T1000 (cell line): ENCODE measurements around the gene PYROXD2.

Experiments used
- DNase-seq: peaks from one replicate; lab custom pipeline; 2025; ENCODE audit warnings: mixed read lengths; lab: John Stamatoyannopoulos, UW

PYROXD2 gene

GRCh38 chr10:98390406-98390805, 24.6 kb downstream of the PYROXD2 start:
- no peak for DNase-seq

DNA sequence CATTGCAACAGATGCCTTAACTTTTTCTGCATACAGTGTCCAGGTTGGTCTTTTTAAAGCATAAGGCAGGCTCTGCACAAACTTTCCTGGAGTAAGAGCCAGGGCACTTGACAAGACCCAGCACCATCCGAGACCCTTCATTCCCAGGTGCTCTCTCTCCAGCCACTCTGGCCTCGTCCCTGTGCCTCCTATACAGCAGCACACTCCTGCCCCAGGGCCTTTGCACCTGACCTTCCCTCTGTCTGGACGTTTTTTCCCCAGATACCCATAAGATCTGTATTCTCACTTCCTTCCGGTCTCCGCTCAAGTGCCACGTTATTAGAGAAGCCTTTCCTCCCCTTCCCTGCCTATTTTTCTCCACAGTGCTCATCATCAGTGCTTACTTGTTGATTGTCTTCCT, 25.6 kb downstream of the PYROXD2 start:
- no peak for DNase-seq

- no peak for DNase-seq
Observed at GRCh38 chr10:98388101-98388655, 26.8 kb downstream of the PYROXD2 start.

DNA sequence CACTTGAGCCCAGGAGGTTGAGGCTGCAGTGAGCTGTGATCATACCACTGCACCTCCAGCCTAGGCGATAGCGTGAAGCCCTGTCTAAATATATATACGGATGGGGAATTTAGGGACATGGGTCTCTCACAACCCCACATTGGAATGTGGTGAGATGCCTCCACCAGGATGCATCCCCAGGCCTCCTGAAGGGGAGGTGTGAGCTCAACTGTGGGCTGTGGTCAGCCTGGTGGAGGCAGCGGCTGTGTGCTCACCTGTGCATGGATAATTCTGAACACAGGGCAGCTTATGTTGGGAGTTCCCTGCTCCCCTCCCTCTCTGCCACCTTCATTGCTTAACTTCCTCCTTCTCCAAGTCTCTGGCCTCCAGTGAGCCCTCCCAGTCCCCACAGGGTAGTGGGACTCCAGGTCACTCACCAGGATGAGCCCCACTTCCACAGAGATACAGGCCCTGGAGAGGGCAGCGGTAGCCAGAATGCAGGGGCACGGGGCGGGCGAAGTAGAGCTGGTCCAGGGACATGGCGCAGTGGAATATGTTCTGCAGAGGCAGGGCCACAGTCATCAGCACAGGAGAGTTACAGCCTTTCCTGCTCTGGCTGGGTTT, 30.4 kb downstream of the PYROXD2 start:
- DNase-seq = no peak

DNA sequence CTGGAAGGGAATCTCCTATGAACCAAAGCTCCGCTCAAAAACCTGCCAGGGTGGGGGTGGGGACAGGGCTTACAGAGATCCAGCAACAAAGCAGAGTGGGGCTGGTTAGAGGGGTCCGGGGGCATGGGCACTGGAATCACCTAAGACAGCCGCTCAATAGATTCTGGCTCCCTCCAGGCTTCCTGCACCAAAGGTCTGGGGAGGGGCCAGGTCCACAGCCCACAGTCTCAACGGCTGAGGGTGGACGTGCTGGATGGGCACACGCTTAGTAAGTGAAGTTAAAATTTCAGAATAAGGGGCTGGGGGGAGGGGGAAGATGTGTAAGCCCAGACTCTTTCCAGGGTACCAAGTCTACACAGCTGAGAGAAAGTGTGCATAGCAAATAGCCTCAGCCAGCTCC, 31.1 kb downstream of the PYROXD2 start:
- DNase-seq = no peak

GRCh38 chr10:98383134-98383667, 31.8 kb downstream of the PYROXD2 start:
- peak; percentile 16 for DNase-seq

DNA sequence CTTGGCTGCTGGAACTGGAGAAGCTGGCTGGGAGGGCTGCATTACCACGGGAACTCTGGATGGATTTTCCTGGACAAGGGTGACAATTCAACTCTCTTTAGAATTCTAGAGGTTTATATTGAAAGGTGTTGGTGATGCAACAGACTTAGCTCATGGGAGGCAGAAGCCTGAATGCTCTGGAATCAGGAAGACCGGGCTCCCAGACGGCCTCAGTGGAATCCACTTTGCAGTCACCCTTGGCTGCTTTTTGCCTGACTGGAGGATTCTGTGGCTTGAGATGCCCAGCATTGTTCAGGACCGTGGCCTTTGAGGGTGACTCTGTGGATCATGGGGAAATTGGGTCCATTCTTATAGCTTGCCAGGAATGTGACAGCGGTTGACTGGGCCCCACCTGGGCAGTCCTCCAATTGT, 32.3 kb downstream of the PYROXD2 start:
- no peak for DNase-seq

DNA sequence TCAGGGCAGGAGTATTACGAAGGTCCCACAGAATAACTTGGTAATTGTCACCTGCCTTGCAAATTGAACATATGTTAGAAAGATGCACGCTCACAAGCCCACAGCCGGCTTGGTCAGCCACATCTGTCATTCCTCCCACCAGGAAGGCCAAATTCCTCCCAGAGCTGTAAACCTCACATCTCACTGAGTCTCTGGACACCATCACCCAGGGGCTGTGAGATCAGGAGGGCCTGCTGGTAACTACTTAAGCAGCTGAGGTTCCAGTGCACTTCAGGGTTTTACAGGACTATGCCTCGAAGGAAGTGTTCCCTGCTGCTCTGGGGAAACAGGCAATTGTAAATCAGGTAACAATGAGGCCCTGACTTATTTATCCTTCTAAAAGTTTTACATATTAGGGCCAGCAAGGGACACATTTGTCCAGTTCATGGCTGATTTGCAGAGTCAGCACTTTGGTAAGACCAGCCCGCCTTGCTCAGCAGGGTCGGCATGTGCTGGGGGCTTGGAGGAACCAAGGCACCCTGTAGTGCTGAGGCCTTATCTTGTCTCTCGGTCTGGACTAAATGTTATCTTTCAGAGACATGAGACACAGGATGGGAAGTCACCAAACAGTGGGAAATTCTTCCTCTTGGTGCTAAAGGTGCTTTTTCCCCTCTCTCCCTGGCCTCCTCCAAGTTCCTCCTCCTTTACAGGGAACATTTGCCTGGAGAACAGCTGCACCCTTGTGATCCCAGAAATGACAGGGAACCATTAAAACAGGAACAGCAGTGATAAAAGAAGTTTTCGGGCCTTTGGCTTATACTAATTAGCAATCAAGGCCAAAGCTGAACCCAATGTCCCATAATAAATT, 34.3 kb downstream of the PYROXD2 start:
- DNase-seq = no peak

- no peak for DNase-seq
Observed at GRCh38 chr10:98378722-98379121, 36.3 kb downstream of the PYROXD2 start.

GRCh38 chr10:98377536-98377935, 37.4 kb downstream of the PYROXD2 start:
- no peak for DNase-seq

DNA sequence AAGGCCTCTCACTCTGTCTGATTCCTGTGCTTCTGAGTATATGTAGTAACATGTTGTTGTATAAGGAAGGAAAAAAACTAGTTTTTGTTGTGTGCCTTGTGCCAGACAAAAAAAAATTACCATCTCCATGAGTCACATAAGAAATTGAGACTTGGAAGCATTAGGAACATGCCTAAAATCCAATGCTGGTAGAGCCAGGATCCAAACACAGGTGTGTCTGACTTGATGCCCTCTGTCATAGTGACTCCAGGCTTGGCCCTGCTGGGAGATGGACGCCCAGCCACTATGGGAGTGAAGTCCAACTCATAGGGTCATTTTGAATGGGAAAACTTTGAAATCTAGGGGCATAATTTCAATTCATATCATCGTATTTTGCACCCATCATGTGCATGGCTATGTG, 38.0 kb downstream of the PYROXD2 start:
- DNase-seq = no peak

- no peak for DNase-seq
Observed at GRCh38 chr10:98376485-98376884, 38.5 kb downstream of the PYROXD2 start.

DNA sequence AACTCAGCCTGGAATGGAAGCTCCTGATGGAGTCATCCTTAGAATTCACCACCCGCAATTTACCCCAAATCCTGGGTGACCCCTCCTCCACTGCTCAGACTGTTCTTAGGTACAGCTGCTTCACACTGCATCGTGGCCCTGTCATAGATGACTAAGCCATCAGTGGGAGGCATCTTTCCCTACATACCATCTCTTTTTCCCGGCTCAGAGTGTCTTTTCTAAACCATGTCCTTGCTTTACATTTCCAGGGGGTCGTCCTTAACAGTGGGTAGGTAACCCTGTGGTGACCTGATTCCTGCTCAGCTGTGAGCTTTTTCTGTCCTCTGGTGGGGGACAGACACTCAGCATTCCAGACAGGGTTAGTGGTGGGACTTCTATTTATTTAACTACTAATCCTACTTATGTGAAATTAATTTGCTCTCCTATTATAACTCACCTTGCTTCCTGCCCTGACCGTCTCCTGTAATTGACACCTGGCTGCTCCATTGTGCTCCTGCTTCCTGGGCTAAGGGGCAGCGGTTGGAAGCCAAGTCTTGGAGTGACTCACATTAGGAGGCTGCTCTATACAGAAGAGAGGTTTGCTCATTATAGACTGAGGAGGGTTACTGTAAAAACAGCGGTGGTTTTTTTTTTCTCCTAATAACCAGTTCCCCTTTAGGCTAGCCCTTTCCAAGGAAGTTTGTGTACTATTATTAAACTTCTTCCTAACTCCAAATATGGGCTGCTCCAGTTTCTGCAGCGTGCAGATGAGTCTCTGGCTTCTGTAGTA, 40.6 kb downstream of the PYROXD2 start:
- no peak for DNase-seq

GRCh38 chr10:98373260-98374040, 41.5 kb downstream of the PYROXD2 start:
- DNase-seq = no peak

DNA sequence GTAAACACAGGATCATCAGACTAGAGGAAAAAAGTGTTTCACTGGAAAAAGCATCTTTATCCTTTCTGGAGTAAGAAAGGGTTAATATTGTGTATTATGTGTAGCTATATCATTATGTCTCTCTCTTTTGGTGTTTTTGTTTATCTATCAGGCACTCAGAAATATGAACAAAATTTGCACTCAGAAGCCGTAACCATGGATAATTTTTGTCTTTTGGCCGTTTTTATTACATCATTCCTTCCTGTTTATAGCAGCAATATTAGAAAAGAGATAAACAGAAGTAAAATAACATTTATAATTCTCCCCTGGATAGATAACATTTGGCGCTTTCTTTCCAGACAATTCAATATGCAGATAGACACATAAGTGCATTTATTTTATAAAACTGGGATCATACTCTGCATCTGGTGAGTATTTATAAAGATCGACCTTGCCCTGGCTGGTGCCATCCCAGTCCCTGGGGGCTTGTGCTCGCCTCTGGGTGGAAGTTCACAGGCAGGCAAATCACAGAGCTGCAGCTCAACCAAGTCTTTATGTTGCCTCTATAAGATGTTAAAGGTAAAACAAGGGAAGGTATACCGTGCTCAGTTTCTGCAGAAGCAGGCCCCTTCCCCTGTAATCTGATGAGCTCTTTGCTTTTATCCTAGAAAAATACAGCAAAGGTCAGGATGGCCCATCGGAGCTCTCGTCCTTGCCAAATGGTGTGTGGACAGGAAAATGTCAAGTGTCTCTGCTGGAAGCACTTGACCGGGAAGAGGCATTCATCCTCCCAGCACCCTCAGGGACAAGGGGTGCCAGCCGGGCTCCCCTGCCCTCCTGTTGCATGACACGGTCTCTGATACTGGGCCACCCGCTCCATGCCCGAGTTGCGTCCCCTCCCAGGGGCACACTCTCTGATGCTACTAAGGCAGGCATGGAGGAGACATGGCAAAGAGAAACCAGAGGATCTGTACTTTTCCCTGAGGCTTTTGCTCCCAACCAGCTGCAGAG, 43.9 kb downstream of the PYROXD2 start:
- DNase-seq = no peak

DNA sequence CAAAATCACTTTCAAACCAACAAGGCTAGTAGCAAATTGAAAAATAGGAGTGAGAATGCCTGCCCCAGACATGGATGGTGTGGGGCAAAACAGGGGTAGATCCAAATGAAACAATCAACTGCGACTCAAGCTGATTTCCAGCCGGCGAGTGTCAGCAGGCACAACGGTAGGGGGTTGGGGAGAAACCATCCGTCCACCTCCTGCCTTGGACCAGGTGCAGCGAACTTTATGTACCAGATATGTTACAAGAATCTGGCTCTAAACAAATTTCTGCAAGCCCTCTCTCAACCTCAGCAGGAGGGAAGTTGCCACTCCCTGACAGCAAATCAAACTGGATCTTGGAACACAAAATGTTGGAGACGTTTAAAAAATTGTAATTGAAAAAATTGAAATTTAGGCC, 45.2 kb downstream of the PYROXD2 start:
- DNase-seq = no peak

DNA sequence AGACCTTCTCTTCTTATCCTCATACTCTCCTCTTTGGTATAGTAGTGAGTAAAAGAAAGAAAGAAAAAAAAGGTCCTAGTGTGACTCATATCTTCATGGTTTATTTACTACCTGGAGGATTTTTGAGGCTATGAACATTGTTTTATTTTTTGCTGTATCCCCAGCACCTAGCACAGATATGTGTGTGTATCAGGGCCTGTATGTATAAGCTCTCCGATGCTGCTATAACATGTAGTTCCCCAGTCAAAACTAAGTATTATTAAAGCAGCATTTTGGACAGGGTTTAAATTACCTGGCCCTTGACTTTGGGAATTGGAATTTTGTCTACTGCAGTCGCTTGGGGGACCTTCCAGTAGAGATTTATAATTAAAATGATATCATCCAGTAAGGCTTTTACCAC, 46.3 kb downstream of the PYROXD2 start:
- DNase-seq = no peak

GRCh38 chr10:98367604-98368451, 47.2 kb downstream of the PYROXD2 start:
- DNase-seq = no peak

DNA sequence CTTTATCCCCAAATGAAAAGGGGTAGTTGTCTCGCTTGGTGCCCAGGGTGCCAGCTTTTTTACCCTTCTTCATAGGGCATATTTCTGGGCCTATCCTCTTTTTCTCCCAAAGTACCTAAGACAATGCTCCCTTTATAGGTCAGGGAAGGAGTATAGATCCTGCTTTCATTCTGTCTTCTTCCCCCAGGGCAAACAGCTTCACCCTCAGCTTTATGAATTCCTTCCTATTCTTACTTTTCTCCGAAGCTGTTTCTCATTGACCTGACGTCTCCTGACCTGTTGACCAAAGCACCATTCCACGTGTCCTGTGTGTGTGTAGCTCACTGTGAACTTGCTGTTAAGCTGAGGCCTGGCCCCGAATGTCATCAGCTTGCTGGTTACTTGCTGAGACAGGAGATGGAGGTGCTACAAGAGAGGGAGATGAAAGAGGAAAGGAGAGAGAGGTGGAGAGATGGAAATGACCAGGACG, 48.9 kb downstream of the PYROXD2 start:
- no peak for DNase-seq
